DMS 273 (cell line): ENCODE data around the gene NEK2.
A peak's percentile ranks its signal among the peaks of the same experiment; 100 is the strongest.
"Not testable (repeated sequence)": the region's sequence is repeated elsewhere in the genome, so short reads cannot be mapped to it uniquely, and the experiment has no call there.

ENCODE experiments used
- DNase-seq: peaks from one replicate; lab custom pipeline; 2025; ENCODE audit not compliant: unreplicated experiment; lab: John Stamatoyannopoulos, UW

NEK2 gene

GRCh38 chr1:211695135-211695816, 19.9 kb upstream of the NEK2 start:
- no peak for DNase-seq

GRCh38 chr1:211693911-211694310, 18.5 kb upstream of the NEK2 start:
- not testable (repeated sequence) for DNase-seq

- no peak for DNase-seq
These were observed 13.0 kb upstream of the NEK2 start for GRCh38 chr1:211688421-211688820.

GRCh38 chr1:211687462-211688215, 12.2 kb upstream of the NEK2 start:
- DNase-seq, result no peak

- no peak for DNase-seq
These were observed 10.4 kb upstream of the NEK2 start for GRCh38 chr1:211685823-211686222.

- DNase-seq, result peak; percentile 25
These were observed 9.4 kb upstream of the NEK2 start for GRCh38 chr1:211684791-211685190.

- DNase-seq, result peak; percentile 53
These were observed 8.9 kb upstream of the NEK2 start for GRCh38 chr1:211684331-211684730.

GRCh38 chr1:211683396-211684297, 8.2 kb upstream of the NEK2 start:
- DNase-seq, result peak; percentile 92

- not testable (repeated sequence) for DNase-seq
These were observed 6.8 kb upstream of the NEK2 start for GRCh38 chr1:211682186-211682585.

- peak; percentile 94 for DNase-seq
These were observed 5.4 kb upstream of the NEK2 start for GRCh38 chr1:211680752-211681327.

GRCh38 chr1:211677659-211678058, 2.2 kb upstream of the NEK2 start:
- no peak for DNase-seq

GRCh38 chr1:211676761-211677160, 1.3 kb upstream of the NEK2 start:
- no peak for DNase-seq

- DNase-seq, result no peak
These were observed 724 bp upstream of the NEK2 start for GRCh38 chr1:211676106-211676583.

- no peak for DNase-seq
These were observed 8.3 kb downstream of the NEK2 start for GRCh38 chr1:211667065-211667617.

GRCh38 chr1:211660718-211661222, 14.7 kb downstream of the NEK2 start:
- DNase-seq, result no peak

GRCh38 chr1:211656728-211657127, 18.7 kb downstream of the NEK2 start:
- no peak for DNase-seq

- peak; percentile 93 for DNase-seq
These were observed 20.3 kb downstream of the NEK2 start for GRCh38 chr1:211654838-211655787.

GRCh38 chr1:211653959-211654496, 21.4 kb downstream of the NEK2 start:
- DNase-seq, result no peak

- DNase-seq, result no peak
These were observed 22.1 kb downstream of the NEK2 start for GRCh38 chr1:211653293-211653692.
